Nephron progenitor cell (in vitro differentiated cells): Measurements from ENCODE around the gene NEAT1.

Experiments
- DNase-seq: peaks from one replicate; pipeline ENCODE4 v3.0.0; 2021
- H3K27ac Mint-ChIP-seq: 2 replicates; pipeline ENCODE4 v1.8.0; 2021; ENCODE audit warnings: mild to moderate bottlenecking, moderate library complexity, mixed read lengths
- H3K27me3 Mint-ChIP-seq: 2 replicates; pipeline ENCODE4 v1.8.0; 2021; ENCODE audit warnings: mild to moderate bottlenecking, low read depth, mixed read lengths; ENCODE audit not compliant: poor library complexity
- H3K36me3 Mint-ChIP-seq: 2 replicates; pipeline ENCODE4 v1.8.0; 2021; ENCODE audit warnings: low read depth, mixed read lengths
- H3K4me1 Mint-ChIP-seq: 2 replicates; pipeline ENCODE4 v1.8.0; 2021; ENCODE audit warnings: mixed read lengths
- H3K4me3 Mint-ChIP-seq: 2 replicates; pipeline ENCODE4 v1.8.0; 2021; ENCODE audit warnings: mild to moderate bottlenecking, moderate library complexity, mixed read lengths
- H3K9me3 Mint-ChIP-seq: 2 replicates; pipeline ENCODE4 v1.8.0; 2021; ENCODE audit warnings: mild to moderate bottlenecking, moderate library complexity, mixed read lengths
- TF ChIP-seq, protein P1 (sequence below): fragments of 200-600 bp; sonication (generic); IDR thresholded peaks from 2 replicates; pipeline ENCODE4 v1.5.0; 2021; ENCODE audit warnings: antibody characterized with exemption

NEAT1 gene

GRCh38 chr11:65418431-65418680 lies 4.2 kb upstream of the NEAT1 start:
- no peaks in the 10 kb centered on the region for H3K9me3 Mint-ChIP-seq

DNA sequence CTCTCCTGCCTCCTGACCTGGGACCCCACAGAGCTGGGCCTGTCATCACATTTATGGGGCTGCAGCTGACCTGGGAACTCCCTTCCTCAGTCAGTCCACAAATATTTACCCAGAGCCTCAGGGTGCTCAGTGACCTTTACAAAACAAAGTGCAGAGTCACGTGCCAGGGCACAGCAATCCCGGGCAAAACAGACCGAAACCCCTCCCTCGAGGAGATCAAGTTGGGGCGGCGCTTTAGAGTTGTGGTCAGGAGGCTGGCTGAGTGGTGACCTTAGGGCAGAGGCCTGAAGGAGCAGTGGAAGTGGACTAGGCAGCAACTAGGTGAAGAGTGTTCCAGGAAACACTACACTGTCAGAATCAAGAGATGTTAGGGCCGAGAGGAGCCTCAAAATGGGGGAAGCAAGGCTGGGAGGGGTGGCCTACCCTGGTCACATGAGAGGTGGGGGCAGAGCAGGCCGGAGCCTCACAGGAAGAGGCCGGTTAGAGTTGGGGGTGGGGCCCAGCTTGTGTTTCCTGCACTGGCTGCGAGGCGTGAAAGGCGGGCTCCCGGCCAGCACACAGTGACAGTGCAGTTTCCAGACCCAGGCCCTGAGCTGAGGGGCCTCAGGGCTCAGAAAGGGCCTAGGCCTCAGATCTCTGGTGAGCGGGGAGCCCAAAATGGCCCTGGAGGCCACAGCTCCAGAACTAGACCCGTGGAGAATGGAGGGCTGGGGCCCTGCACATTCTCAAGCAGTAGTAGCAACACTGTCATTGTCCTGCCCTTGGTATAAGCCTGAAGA lies 3.7 kb upstream of the NEAT1 start:
- no peaks in the 10 kb centered on the region for H3K27me3 Mint-ChIP-seq
- peak overlapping the region; percentile 76 for H3K4me3 Mint-ChIP-seq
- peaks cover 87% of the 10 kb centered on the region for H3K4me1 Mint-ChIP-seq
- peak; percentile 81 for DNase-seq
- H3K27ac Mint-ChIP-seq: peak overlapping the region; percentile 100
- no peaks in the 10 kb centered on the region for H3K9me3 Mint-ChIP-seq
- H3K36me3 Mint-ChIP-seq: no peaks in the 10 kb centered on the region
- TF ChIP-seq, protein P1, sequence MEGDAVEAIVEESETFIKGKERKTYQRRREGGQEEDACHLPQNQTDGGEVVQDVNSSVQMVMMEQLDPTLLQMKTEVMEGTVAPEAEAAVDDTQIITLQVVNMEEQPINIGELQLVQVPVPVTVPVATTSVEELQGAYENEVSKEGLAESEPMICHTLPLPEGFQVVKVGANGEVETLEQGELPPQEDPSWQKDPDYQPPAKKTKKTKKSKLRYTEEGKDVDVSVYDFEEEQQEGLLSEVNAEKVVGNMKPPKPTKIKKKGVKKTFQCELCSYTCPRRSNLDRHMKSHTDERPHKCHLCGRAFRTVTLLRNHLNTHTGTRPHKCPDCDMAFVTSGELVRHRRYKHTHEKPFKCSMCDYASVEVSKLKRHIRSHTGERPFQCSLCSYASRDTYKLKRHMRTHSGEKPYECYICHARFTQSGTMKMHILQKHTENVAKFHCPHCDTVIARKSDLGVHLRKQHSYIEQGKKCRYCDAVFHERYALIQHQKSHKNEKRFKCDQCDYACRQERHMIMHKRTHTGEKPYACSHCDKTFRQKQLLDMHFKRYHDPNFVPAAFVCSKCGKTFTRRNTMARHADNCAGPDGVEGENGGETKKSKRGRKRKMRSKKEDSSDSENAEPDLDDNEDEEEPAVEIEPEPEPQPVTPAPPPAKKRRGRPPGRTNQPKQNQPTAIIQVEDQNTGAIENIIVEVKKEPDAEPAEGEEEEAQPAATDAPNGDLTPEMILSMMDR: no peak

More at GRCh38 chr11:65418431-65418680, 4.2 kb upstream of the NEAT1 start:
- Mint-ChIP-seq H3K4me3 (peak overlapping the region; percentile 76), H3K4me1 (peaks cover 83% of the 10 kb centered on the region), H3K27ac (peak overlapping the region; percentile 100), H3K36me3 (no peaks in the 10 kb centered on the region), H3K27me3 (no peaks in the 10 kb centered on the region)
- TF ChIP-seq, protein P1: no peak
- DNase-seq: no peak

GRCh38 chr11:65419460-65419771 lies 3.2 kb upstream of the NEAT1 start:
- Mint-ChIP-seq H3K27me3 (no peaks in the 10 kb centered on the region), H3K9me3 (no peaks in the 10 kb centered on the region), H3K4me3 (peak overlapping the region; percentile 76), H3K4me1 (peaks cover 93% of the 10 kb centered on the region), H3K27ac (peak overlapping the region; percentile 100), H3K36me3 (no peaks in the 10 kb centered on the region)
- no peak for DNase-seq
- TF ChIP-seq, protein P1: no peak

- TF ChIP-seq, protein P1: no peak
- Mint-ChIP-seq H3K27ac (peak overlapping the region; percentile 100), H3K4me1 (peaks cover 95% of the 10 kb centered on the region), H3K36me3 (no peaks in the 10 kb centered on the region), H3K9me3 (no peaks in the 10 kb centered on the region), H3K27me3 (no peaks in the 10 kb centered on the region), H3K4me3 (peak overlapping the region; percentile 76)
- DNase-seq: peak; percentile 54
Measured at GRCh38 chr11:65419772-65420481, 2.7 kb upstream of the NEAT1 start.

DNA sequence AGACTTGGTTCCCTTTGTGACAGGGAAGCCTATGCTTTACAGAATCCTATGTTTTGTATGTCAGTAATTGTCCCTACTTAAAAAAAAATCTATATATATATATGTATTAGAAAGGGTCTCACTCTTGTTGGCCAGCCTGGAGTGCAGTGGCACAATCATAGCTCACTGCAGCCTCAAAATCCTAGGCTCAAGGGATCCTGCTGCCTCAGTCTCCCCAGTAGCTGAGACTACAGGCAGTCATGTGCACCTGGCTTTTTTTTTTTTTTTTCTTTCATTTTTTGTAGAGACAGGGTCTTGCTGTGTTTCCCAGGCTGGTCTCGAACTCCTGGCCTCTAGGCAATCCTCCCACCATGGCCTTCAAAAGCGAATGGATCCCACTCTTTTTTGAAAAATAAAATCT lies 2.1 kb upstream of the NEAT1 start:
- no peaks in the 10 kb centered on the region for H3K9me3 Mint-ChIP-seq
- TF ChIP-seq, protein P1: no peak
- H3K4me1 Mint-ChIP-seq: peaks cover 95% of the 10 kb centered on the region
- no peaks in the 10 kb centered on the region for H3K36me3 Mint-ChIP-seq
- no peak for DNase-seq
- no peaks in the 10 kb centered on the region for H3K27me3 Mint-ChIP-seq
- peak overlapping the region; percentile 95 for H3K4me3 Mint-ChIP-seq
- H3K27ac Mint-ChIP-seq: peak overlapping the region; percentile 100
